ENCODE results near the gene PKNOX2.

PKNOX2 gene

GRCh38 chr11:125123947-125124617 lies 40.5 kb upstream of the PKNOX2 start:
- peak overlapping the region; percentile 70 for H3K27ac ChIP-seq (replicated peaks)
- H3K4me3 ChIP-seq (replicated peaks; ENCODE audit: insufficient read depth, low read length), result peak overlapping the region; percentile 10; the same call in 1 of the 2 replicates
- TF ChIP-seq CTCF (IDR thresholded peaks at IDR 0.05; ENCODE audit: insufficient read depth, low read length), result peak; percentile 73
- no peak for TF ChIP-seq REST (IDR thresholded peaks at IDR 0.05; ENCODE audit: insufficient replicate concordance, low read depth)
- TF ChIP-seq GABPA (IDR thresholded peaks at IDR 0.05; ENCODE audit: low read depth), result peak; percentile 81
- DNase-seq (ENCODE audit: low read depth in 1 of 2, low spot score in 1 of 2), result peak; percentile 58 to 85
- H3K27me3 ChIP-seq (ENCODE audit: insufficient read depth, poor library complexity, severe bottlenecking), result no peaks in the 10 kb centered on the region

GRCh38 chr11:125124618-125124992 lies 39.9 kb upstream of the PKNOX2 start:
- DNase-seq (ENCODE audit: low read depth in 1 of 2, low spot score in 1 of 2), result peak in 1 of 2 experiments; percentile 25
- Histone ChIP-seq H3K27ac (replicated peaks) (peak overlapping the region; percentile 70), H3K4me3 (replicated peaks; ENCODE audit: insufficient read depth, low read length) (peak overlapping the region; percentile 10; the same call in 1 of the 2 replicates), H3K27me3 (ENCODE audit: insufficient read depth, poor library complexity, severe bottlenecking) (no peaks in the 10 kb centered on the region)
- TF ChIP-seq SPI1 (IDR thresholded peaks at IDR 0.05; ENCODE audit: borderline replicate concordance, low read depth) (peak; percentile 76), CTCF (IDR thresholded peaks at IDR 0.05; ENCODE audit: insufficient read depth, low read length) (no peak), REST (IDR thresholded peaks at IDR 0.05; ENCODE audit: insufficient replicate concordance, low read depth) (peak; percentile 11)

- Histone ChIP-seq H3K27me3 (ENCODE audit: insufficient read depth, poor library complexity, severe bottlenecking) (no peaks in the 10 kb centered on the region), H3K27ac (replicated peaks) (no peak overlapping the region), H3K4me3 (replicated peaks; ENCODE audit: insufficient read depth, low read length) (no peak overlapping the region)
- TF ChIP-seq REST (IDR thresholded peaks at IDR 0.05; ENCODE audit: insufficient replicate concordance, low read depth) (no peak), GABPA (IDR thresholded peaks at IDR 0.05; ENCODE audit: low read depth) (no peak), CTCF (IDR thresholded peaks at IDR 0.05; ENCODE audit: insufficient read depth, low read length) (no peak), SPI1 (IDR thresholded peaks at IDR 0.05; ENCODE audit: borderline replicate concordance, low read depth) (no peak), POLR2AphosphoS5 (IDR thresholded peaks at IDR 0.05; ENCODE audit: low read depth) (no peak)
- no peak for DNase-seq (ENCODE audit: low read depth in 1 of 2, low spot score in 1 of 2)
These were observed 36.1 kb upstream of the PKNOX2 start for GRCh38 chr11:125128450-125128849.
